Fibroblast of villous mesenchyme (primary cell): Measurements from ENCODE around the gene GHITM. TPM values are rescaled to one million over a fixed set of nuclear protein-coding genes. Genes with fewer than 3 reads are reported as not detected.
A peak's percentile ranks its signal among the peaks of the same experiment; 100 is the strongest.
"Not testable (repeated sequence)": the region's sequence is repeated elsewhere in the genome, so short reads cannot be mapped to it uniquely, and the experiment has no call there.

Source experiments
- DNase-seq: peaks from one replicate; pipeline ENCODE4 v3.0.0-alpha.2; 2010; ENCODE audit warnings: low read depth
- H3K4me3 ChIP-seq: 2 replicates; pipeline ENCODE4 v1.5.1; 2011; ENCODE audit warnings: low read depth, mild to moderate bottlenecking, low read length
- CTCF ChIP-seq: IDR thresholded peaks from 2 replicates; pipeline ENCODE4 v1.5.1; 2012; ENCODE audit warnings: low read depth, mild to moderate bottlenecking, low read length; ENCODE audit not compliant: insufficient read depth
- total RNA-seq: library from RNA; depleted of rRNA; stranded (reverse); fragments of >200 nt; gene quantifications from 2 replicates; pipeline ENCODE4 v1.2.3, GENCODE V29; 2012

The GHITM gene
- total RNA-seq = 177 and 185 TPM in 2 replicates

DNA sequence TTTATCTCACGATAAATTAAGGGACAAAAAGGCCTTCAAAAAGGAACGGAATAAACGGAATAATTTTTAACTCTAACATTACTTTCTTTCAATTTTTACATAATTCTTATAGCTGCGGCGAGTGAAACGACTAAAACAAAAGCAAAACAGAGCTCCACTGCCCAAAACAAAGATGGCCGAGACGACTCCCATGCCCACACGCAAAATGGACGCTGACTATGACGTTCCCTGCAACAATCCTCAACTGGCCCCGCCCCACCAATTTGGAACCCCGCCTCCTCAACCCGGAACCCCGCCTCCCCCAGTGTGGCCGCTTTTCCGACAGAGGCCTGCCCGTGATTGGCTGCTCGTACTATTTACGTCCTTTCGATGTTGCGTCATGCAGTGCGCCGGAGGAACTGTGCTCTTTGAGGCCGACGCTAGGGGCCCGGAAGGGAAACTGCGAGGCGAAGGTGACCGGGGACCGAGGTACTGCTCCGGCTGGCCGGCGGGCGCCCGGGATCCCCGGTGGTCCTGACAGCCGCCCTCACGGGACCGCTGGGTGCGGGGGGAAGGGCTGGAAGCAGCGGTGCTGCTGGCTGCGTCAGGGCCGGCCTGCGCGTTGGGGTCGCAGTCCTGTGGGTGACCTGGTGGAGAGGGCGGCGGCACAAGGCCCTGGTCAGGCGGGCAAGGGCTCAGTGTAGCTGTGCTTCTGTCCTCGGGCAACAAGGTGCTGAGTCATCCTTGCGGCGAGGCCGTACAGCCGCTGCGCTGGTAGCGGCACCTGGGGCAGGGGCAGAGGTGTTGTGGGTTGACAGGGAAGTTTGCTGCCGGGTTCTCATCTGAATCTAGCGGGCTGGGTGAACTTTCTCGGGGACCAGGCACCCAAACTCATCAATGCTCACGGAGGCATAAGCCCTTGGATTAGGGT, at the start of gene GHITM:
Gene GHITM, plus strand, starts transcription at position 384 of the 910 bp plus-strand sequence. CDS start 1,992 bp downstream, outside the sequence.
- peak; percentile 100 for DNase-seq
- peak within 1 kb of the TSS; percentile 96 for H3K4me3 ChIP-seq
- peak; percentile 28 for TF ChIP-seq CTCF

DNA sequence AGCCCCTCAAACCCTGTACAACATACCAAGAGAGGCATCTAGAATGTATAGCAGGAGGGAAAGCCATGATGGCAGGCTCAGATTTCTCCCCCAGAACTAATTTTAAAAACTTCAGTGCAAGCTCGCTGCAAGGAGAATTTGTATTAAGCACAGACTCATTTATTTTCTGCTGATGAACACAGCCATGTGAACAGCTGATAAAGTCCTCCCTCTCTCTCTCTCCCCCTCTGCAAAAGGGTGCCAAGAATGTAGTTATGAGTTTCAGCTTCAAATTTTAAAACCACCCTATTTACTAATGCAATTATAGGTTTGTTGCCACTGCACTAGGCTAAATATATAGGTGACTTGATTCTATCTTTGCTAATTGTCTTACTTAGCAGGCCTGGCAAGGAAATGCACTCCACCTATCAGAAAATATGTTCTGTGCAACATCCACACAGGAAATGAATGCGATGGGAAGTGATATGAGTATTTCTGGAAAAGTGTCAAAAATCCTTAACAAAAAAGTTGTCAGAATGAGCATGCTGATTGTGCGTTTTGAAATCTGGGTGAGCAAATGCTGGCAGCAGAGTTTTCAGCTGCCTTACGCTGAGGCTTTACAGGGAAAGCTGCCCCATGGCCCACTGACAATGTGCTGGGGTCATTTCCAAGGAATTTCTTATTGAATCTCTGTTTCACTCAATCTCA, 43.4 kb upstream of the GHITM start:
- DNase-seq = no peak
- no peak for TF ChIP-seq CTCF
- no peak overlapping the region for H3K4me3 ChIP-seq

- peak; percentile 47 for TF ChIP-seq CTCF
- no peak overlapping the region for H3K4me3 ChIP-seq
- DNase-seq = peak; percentile 18
Observed at GRCh38 chr10:84097787-84098353, 41.4 kb upstream of the GHITM start.

DNA sequence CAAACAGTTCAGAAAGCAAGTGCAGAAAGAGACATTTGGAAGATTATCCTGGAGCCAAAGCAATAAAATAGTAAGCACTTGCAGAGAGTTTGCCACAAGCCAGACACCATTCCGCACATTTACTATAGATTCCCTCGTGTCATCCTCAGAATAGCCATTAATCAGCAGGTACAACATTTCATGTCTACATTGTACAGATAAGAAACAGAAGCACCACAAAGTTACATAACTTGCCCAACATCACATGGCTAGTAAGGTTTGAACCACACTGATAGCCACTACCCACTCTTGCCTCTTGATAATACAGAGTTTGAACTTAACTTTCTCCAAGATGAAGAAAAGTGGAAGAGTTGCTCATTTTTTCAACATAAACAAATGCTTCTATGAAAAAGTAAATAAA, 40.6 kb upstream of the GHITM start:
- no peak for TF ChIP-seq CTCF
- H3K4me3 ChIP-seq = no peak overlapping the region
- no peak for DNase-seq

GRCh38 chr10:84101042-84101441, 38.3 kb upstream of the GHITM start:
- H3K4me3 ChIP-seq = no peak overlapping the region
- TF ChIP-seq CTCF = no peak
- DNase-seq = no peak

GRCh38 chr10:84108797-84109196, 30.5 kb upstream of the GHITM start:
- no peak for TF ChIP-seq CTCF
- DNase-seq = no peak

GRCh38 chr10:84109772-84110171, 29.5 kb upstream of the GHITM start:
- not testable (repeated sequence) for H3K4me3 ChIP-seq, DNase-seq

More at GRCh38 chr10:84108797-84109196, 30.5 kb upstream of the GHITM start:
- H3K4me3 ChIP-seq = no peak overlapping the region

- DNase-seq, H3K4me3 ChIP-seq: not testable (repeated sequence)
Observed at GRCh38 chr10:84113468-84113867, 25.8 kb upstream of the GHITM start.
